ENCODE results near the gene AP2A1. TPM values are rescaled to one million over a fixed set of nuclear protein-coding genes. Genes with fewer than 3 reads are reported as not detected.

The AP2A1 gene
- total and polyA plus RNA-seq, 4 donors = 31.5 to 87.2 (median 54.4) TPM

- Histone ChIP-seq H3K27me3 (ENCODE audit: control insufficient read depth in 3 of 3, insufficient read depth in 3 of 3, low read length in 2 of 3) (no peaks in the 10 kb centered on the region), H3K36me3 (ENCODE audit: control insufficient read depth in 4 of 4, insufficient read depth in 4 of 4, low read length in 4 of 4) (peaks cover 17 to 27% (median 21%) of the 10 kb centered on the region in 4 donors)
- DNase-seq = no peak
Measured at GRCh38 chr19:49782515-49782914, 15.7 kb downstream of the AP2A1 start.

GRCh38 chr19:49786376-49786820 is 19.6 kb downstream of the AP2A1 start:
- H3K9ac ChIP-seq (ENCODE audit: insufficient read depth in 1 of 2, low read length in 2 of 2) = no peak overlapping the region
- no peak overlapping the region for H3K27ac ChIP-seq (ENCODE audit: low read depth in 1 of 2, low read length in 1 of 2)
- TF ChIP-seq CTCF (IDR thresholded peaks at IDR 0.05; ENCODE audit: control extremely low read depth, extremely low read depth) = no peak
- H3K9me3 ChIP-seq (ENCODE audit: control insufficient read depth in 4 of 4, insufficient read depth in 3 of 4, low read length in 3 of 4) = no peaks in the 10 kb centered on the region
- peaks cover 18 to 47% (median 39%) of the 10 kb centered on the region in 4 donors for H3K36me3 ChIP-seq (ENCODE audit: control insufficient read depth in 4 of 4, insufficient read depth in 4 of 4, low read length in 4 of 4)
- no peaks in the 10 kb centered on the region for H3K4me1 ChIP-seq (ENCODE audit: control insufficient read depth in 5 of 5, insufficient read depth in 5 of 5, low read length in 5 of 5)
- H3K27me3 ChIP-seq (ENCODE audit: control insufficient read depth in 3 of 3, insufficient read depth in 3 of 3, low read length in 2 of 3) = no peaks in the 10 kb centered on the region
- WGBS, 2 donors = 82 to 90% methylated on average over 9 of the region's 9 CpGs
- H3K4me3 ChIP-seq = no peak overlapping the region
- no peak for DNase-seq
- ATAC-seq (ENCODE audit: insufficient read depth, low FRiP score) = no peak

More at GRCh38 chr19:49782515-49782914, 15.7 kb downstream of the AP2A1 start:
- no peaks in the 10 kb centered on the region for H3K9me3 ChIP-seq (ENCODE audit: control insufficient read depth in 4 of 4, insufficient read depth in 3 of 4, low read length in 3 of 4)
- H3K4me3 ChIP-seq = no peak overlapping the region
- no peaks in the 10 kb centered on the region for H3K4me1 ChIP-seq (ENCODE audit: control insufficient read depth in 5 of 5, insufficient read depth in 5 of 5, low read length in 5 of 5)
- no peak for TF ChIP-seq CTCF (IDR thresholded peaks at IDR 0.05; ENCODE audit: control extremely low read depth, extremely low read depth)
- WGBS, 2 donors = 97 to 98% methylated on average over 18 of the region's 18 CpGs
- H3K9ac ChIP-seq (ENCODE audit: insufficient read depth in 1 of 2, low read length in 2 of 2) = no peak overlapping the region
- no peak overlapping the region for H3K27ac ChIP-seq (ENCODE audit: low read depth in 1 of 2, low read length in 1 of 2)
- ATAC-seq (ENCODE audit: insufficient read depth, low FRiP score) = no peak

GRCh38 chr19:49787746-49788145 is 20.9 kb downstream of the AP2A1 start:
- TF ChIP-seq CTCF (IDR thresholded peaks at IDR 0.05; ENCODE audit: control extremely low read depth, extremely low read depth) = no peak
- DNase-seq (no peak), ATAC-seq (ENCODE audit: insufficient read depth, low FRiP score) (no peak)
- no peaks in the 10 kb centered on the region for H3K9me3 ChIP-seq (ENCODE audit: control insufficient read depth in 4 of 4, insufficient read depth in 3 of 4, low read length in 3 of 4)
- H3K36me3 ChIP-seq (ENCODE audit: control insufficient read depth in 4 of 4, insufficient read depth in 4 of 4, low read length in 4 of 4) = peaks cover 16 to 55% (median 37%) of the 10 kb centered on the region in 4 donors
- no peak overlapping the region for H3K9ac ChIP-seq (ENCODE audit: insufficient read depth in 1 of 2, low read length in 2 of 2)
- WGBS, 2 donors = 90 to 94% methylated on average over 5 of the region's 5 CpGs
- H3K4me3 ChIP-seq = no peak overlapping the region
- no peaks in the 10 kb centered on the region for H3K4me1 ChIP-seq (ENCODE audit: control insufficient read depth in 5 of 5, insufficient read depth in 5 of 5, low read length in 5 of 5)
- H3K27me3 ChIP-seq (ENCODE audit: control insufficient read depth in 3 of 3, insufficient read depth in 3 of 3, low read length in 2 of 3) = no peaks in the 10 kb centered on the region
- no peak overlapping the region for H3K27ac ChIP-seq (ENCODE audit: low read depth in 1 of 2, low read length in 1 of 2)

GRCh38 chr19:49788857-49789256 is 22.1 kb downstream of the AP2A1 start:
- Histone ChIP-seq H3K9ac (ENCODE audit: insufficient read depth in 1 of 2, low read length in 2 of 2) (no peak overlapping the region), H3K36me3 (ENCODE audit: control insufficient read depth in 4 of 4, insufficient read depth in 4 of 4, low read length in 4 of 4) (peaks cover 5 to 54% (median 31%) of the 10 kb centered on the region in 4 donors), H3K4me3 (no peak overlapping the region), H3K27ac (ENCODE audit: low read depth in 1 of 2, low read length in 1 of 2) (no peak overlapping the region), H3K4me1 (ENCODE audit: control insufficient read depth in 5 of 5, insufficient read depth in 5 of 5, low read length in 5 of 5) (no peaks in the 10 kb centered on the region), H3K27me3 (ENCODE audit: control insufficient read depth in 3 of 3, insufficient read depth in 3 of 3, low read length in 2 of 3) (no peaks in the 10 kb centered on the region), H3K9me3 (ENCODE audit: control insufficient read depth in 4 of 4, insufficient read depth in 3 of 4, low read length in 3 of 4) (no peaks in the 10 kb centered on the region)
- 89 to 90% methylated on average over 10 of the region's 10 CpGs for WGBS, 2 donors
- TF ChIP-seq CTCF (IDR thresholded peaks at IDR 0.05; ENCODE audit: control extremely low read depth, extremely low read depth) = no peak
- DNase-seq = no peak
- ATAC-seq (ENCODE audit: insufficient read depth, low FRiP score) = no peak
